GM12801 (cell line): ENCODE measurements around the gene RAB44.

Experiments
- CTCF ChIP-seq: IDR thresholded peaks from one replicate; pipeline ENCODE4 v1.5.1; 2011; ENCODE audit warnings: control low read depth; ENCODE audit not compliant: insufficient read length; ENCODE audit errors: extremely low read depth

RAB44 gene

GRCh38 chr6:36714511-36714910 lies 16.9 kb downstream of the RAB44 start:
- no peak for TF ChIP-seq CTCF

GRCh38 chr6:36715469-36715868 lies 17.8 kb downstream of the RAB44 start:
- TF ChIP-seq CTCF: no peak

GRCh38 chr6:36716476-36717093 lies 19.0 kb downstream of the RAB44 start:
- no peak for TF ChIP-seq CTCF

GRCh38 chr6:36717231-36717825 lies 19.7 kb downstream of the RAB44 start:
- TF ChIP-seq CTCF: no peak

GRCh38 chr6:36717871-36718540 lies 20.4 kb downstream of the RAB44 start:
- TF ChIP-seq CTCF: no peak

- TF ChIP-seq CTCF: no peak
These were observed 20.9 kb downstream of the RAB44 start for GRCh38 chr6:36718560-36718959.

- no peak for TF ChIP-seq CTCF
These were observed 21.5 kb downstream of the RAB44 start for GRCh38 chr6:36719126-36719525.
